ENCODE results near the gene MCM3AP.

DNA sequence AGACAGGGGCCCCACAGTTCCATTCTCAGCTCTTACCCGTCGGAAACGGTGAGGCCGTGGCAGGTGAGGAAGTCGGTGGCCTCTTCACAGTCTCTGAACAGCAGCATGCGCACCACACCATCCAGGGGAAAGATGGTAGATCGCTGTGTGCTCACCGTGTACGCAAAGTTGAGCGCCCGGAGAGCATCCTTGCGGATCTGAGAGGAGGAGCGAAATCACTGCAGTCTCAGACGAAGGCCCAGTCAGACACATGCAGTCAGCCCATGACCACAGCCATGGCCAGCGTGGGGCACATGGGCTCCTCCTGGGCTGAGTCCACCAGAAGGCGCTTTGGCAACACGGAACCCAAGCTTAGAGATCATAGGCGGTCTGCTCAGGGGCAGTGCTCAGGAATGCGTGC is 18.5 kb downstream of the MCM3AP start:
- TF ChIP-seq ZFX (CRISPR knock-in tag; IDR thresholded peaks at IDR 0.05) (no peak), FOS (IDR thresholded peaks at IDR 0.05; ENCODE audit: extremely low read depth, insufficient read length) (no peak), MAFK (IDR thresholded peaks at IDR 0.05; ENCODE audit: low read length) (no peak), CBFA2T3 (IDR thresholded peaks at IDR 0.05) (no peak), MAFG (tag; conservative IDR thresholded peaks at IDR 0.05) (no peak), PCBP2 (IDR thresholded peaks at IDR 0.05; ENCODE audit: low read depth, low read length, poor library complexity, severe bottlenecking) (no peak), ZNF75A (CRISPR knock-in tag; IDR thresholded peaks at IDR 0.05) (no peak), ZNF584 (CRISPR knock-in tag; IDR thresholded peaks at IDR 0.05; ENCODE audit: low read depth) (no peak)
- TF ChIP-seq, protein P1, sequence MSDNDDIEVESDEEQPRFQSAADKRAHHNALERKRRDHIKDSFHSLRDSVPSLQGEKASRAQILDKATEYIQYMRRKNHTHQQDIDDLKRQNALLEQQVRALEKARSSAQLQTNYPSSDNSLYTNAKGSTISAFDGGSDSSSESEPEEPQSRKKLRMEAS (CRISPR knock-in tag; IDR thresholded peaks at IDR 0.05): no peak
- TF ChIP-seq, protein P2, sequence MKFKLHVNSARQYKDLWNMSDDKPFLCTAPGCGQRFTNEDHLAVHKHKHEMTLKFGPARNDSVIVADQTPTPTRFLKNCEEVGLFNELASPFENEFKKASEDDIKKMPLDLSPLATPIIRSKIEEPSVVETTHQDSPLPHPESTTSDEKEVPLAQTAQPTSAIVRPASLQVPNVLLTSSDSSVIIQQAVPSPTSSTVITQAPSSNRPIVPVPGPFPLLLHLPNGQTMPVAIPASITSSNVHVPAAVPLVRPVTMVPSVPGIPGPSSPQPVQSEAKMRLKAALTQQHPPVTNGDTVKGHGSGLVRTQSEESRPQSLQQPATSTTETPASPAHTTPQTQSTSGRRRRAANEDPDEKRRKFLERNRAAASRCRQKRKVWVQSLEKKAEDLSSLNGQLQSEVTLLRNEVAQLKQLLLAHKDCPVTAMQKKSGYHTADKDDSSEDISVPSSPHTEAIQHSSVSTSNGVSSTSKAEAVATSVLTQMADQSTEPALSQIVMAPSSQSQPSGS (CRISPR knock-in tag; IDR thresholded peaks at IDR 0.05): no peak
- TF ChIP-seq, protein P3, sequence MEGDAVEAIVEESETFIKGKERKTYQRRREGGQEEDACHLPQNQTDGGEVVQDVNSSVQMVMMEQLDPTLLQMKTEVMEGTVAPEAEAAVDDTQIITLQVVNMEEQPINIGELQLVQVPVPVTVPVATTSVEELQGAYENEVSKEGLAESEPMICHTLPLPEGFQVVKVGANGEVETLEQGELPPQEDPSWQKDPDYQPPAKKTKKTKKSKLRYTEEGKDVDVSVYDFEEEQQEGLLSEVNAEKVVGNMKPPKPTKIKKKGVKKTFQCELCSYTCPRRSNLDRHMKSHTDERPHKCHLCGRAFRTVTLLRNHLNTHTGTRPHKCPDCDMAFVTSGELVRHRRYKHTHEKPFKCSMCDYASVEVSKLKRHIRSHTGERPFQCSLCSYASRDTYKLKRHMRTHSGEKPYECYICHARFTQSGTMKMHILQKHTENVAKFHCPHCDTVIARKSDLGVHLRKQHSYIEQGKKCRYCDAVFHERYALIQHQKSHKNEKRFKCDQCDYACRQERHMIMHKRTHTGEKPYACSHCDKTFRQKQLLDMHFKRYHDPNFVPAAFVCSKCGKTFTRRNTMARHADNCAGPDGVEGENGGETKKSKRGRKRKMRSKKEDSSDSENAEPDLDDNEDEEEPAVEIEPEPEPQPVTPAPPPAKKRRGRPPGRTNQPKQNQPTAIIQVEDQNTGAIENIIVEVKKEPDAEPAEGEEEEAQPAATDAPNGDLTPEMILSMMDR (IDR thresholded peaks at IDR 0.05 in 2 of 3, conservative IDR thresholded peaks at IDR 0.05 in 1 of 3; ENCODE audit: insufficient read depth in 2 of 3, low read depth in 1 of 3, low read length in 3 of 3): 0 out of 6 replicates have a peak, but pooled peaks of 1 of the 3 experiments have one; percentile 1
- TF ChIP-seq, protein P4, sequence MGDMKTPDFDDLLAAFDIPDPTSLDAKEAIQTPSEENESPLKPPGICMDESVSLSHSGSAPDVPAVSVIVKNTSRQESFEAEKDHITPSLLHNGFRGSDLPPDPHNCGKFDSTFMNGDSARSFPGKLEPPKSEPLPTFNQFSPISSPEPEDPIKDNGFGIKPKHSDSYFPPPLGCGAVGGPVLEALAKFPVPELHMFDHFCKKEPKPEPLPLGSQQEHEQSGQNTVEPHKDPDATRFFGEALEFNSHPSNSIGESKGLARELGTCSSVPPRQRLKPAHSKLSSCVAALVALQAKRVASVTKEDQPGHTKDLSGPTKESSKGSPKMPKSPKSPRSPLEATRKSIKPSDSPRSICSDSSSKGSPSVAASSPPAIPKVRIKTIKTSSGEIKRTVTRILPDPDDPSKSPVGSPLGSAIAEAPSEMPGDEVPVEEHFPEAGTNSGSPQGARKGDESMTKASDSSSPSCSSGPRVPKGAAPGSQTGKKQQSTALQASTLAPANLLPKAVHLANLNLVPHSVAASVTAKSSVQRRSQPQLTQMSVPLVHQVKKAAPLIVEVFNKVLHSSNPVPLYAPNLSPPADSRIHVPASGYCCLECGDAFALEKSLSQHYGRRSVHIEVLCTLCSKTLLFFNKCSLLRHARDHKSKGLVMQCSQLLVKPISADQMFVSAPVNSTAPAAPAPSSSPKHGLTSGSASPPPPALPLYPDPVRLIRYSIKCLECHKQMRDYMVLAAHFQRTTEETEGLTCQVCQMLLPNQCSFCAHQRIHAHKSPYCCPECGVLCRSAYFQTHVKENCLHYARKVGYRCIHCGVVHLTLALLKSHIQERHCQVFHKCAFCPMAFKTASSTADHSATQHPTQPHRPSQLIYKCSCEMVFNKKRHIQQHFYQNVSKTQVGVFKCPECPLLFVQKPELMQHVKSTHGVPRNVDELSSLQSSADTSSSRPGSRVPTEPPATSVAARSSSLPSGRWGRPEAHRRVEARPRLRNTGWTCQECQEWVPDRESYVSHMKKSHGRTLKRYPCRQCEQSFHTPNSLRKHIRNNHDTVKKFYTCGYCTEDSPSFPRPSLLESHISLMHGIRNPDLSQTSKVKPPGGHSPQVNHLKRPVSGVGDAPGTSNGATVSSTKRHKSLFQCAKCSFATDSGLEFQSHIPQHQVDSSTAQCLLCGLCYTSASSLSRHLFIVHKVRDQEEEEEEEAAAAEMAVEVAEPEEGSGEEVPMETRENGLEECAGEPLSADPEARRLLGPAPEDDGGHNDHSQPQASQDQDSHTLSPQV (IDR thresholded peaks at IDR 0.05): no peak
- TF ChIP-seq, protein P5, sequence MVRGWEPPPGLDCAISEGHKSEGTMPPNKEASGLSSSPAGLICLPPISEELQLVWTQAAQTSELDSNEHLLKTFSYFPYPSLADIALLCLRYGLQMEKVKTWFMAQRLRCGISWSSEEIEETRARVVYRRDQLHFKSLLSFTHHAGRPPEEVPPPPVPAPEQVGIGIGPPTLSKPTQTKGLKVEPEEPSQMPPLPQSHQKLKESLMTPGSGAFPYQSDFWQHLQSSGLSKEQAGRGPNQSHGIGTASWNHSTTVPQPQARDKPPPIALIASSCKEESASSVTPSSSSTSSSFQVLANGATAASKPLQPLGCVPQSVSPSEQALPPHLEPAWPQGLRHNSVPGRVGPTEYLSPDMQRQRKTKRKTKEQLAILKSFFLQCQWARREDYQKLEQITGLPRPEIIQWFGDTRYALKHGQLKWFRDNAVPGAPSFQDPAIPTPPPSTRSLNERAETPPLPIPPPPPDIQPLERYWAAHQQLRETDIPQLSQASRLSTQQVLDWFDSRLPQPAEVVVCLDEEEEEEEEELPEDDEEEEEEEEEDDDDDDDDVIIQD (CRISPR knock-in tag; IDR thresholded peaks at IDR 0.05): no peak

Measured in K562 (cell line).